Activated CD4-positive, CD25-positive, alpha-beta regulatory T cell treated with anti-CD3 and anti-CD28 coated beads, Interleukin-2, amount 50 U/mL, for 72 hours (primary cell): Measurements from ENCODE around the gene CNBP.
"Not testable (repeated sequence)": the region's sequence is repeated elsewhere in the genome, so short reads cannot be mapped to it uniquely, and the experiment has no call there.

Experiments used
- DNase-seq: peaks from one replicate; pipeline ENCODE4 v3.0.0; 2021

The CNBP gene

DNA sequence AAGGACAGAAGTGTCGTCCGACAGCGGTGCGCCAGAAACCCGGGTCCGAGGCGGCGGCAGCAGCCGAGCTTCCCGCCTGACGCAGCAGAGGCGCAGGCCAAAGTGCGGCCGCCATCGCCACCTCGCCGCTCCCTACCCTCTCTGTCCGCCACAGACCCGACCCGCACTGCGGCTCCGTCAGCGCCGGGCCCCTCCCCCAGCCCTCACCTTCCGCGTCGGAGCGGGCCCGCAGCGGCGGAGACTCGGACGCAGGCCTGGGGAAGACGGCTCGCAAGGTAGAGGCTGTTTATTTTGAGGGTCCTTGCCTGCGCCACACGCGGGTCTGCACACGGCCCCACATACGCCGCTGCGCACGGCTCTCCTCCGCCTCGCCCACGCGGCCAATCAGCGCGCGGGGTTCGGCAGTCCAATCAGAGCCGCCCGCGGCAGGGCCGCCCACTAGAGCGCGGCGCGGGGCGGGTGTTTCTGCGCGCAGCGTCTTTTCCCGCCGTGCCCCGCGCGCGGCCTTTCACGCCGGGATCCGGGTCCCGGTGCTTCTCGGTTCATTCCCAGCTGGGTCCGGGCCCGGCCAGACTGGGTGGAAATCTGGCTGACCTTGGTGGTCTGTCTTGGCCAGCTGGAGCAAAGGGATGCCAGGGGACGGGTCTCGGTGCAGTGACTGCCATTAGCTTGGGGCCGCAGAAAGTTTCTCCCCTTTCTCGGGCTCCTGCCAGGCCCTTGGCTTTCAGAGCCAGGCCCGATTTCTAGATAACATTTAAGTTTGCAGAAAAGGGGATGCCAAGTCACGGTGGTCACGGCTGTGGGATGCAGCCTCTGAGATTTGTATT, at the start of gene CNBP:
Gene CNBP, minus strand, starts transcription at position 328 of the 827 bp plus-strand sequence. CDS start 12,139 bp downstream, outside the sequence.
- DNase-seq, result peak; percentile 92

- DNase-seq, result no peak
These were observed 47.8 kb upstream of the CNBP start for GRCh38 chr3:129231331-129232119.

- no peak for DNase-seq
These were observed 46.8 kb upstream of the CNBP start for GRCh38 chr3:129230311-129231019.

DNA sequence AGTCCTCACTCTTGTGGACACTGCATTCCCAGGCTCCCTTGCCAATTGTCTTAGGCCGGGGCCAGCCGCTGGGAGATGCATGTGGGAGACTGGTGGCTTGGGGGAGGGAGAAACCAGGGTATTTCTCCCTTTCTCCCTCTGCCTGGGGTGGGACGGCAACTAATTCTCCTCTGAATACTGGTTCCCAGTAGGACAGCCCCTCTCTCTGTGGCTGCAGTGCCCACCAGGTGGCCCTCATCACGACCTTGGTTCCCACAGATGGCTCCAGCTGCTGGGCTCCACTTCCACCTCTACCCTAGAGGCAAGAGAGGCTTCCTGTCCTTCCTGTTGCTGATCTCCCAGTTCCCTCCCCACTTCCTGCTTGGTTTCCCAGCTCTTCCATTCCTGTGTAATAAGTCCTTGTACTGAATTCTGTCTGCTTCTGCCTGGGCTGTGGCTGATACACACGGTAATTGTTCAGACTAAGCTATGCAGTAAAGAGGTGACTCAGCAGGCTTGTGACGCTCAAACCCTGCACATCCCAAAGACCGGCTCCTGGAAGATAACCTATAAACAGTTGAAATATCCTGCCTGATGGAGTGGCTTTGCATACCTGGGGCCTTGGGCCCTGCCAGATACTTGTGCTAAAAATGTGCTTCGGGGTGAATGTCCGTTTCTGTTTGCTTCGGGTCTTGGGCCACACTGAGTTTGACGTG, 45.3 kb upstream of the CNBP start:
- DNase-seq, result no peak

DNA sequence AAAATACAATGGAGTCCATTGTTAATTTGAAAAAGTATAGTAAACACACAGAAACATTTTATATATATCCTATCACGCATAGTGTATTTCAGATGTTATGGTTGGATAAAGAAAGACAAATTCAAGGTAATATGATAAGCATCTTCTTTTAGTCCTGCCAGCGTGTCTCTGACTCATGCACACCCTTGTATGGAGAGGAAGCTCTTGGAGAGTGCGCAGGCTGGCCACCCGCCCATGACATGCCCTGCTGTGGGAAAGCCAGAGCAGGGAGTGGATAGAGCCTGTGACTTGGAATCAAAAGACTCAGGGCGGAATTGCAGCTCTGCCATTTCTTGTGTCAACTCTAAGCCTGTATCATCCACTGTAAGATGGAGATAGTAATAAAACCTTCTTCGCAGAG, 42.7 kb upstream of the CNBP start:
- no peak for DNase-seq

DNA sequence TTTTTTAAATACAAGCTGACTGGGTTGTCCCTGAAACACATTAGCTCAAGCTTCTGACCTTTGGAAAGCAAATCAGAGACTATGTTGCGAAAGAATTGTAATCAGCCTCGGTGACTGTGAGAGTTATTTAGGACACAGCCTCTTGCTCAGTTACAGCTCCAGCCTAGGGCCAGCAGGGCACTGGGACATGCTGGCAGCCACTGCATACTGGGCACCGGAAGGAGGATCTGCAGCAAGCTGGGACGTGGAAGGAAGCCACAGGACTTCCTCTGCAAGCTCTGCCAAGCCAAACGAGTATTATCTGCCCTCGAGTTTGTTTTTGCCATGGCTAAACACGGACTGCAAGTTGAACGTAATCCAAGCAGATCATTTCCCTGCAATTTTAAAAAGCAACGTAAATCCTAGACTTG, 41.3 kb upstream of the CNBP start:
- no peak for DNase-seq

GRCh38 chr3:129224387-129224786, 40.7 kb upstream of the CNBP start:
- DNase-seq, result not testable (repeated sequence)

GRCh38 chr3:129218742-129219141, 35.0 kb upstream of the CNBP start:
- DNase-seq, result no peak

- DNase-seq, result no peak
These were observed 29.5 kb upstream of the CNBP start for GRCh38 chr3:129213238-129213637.

DNA sequence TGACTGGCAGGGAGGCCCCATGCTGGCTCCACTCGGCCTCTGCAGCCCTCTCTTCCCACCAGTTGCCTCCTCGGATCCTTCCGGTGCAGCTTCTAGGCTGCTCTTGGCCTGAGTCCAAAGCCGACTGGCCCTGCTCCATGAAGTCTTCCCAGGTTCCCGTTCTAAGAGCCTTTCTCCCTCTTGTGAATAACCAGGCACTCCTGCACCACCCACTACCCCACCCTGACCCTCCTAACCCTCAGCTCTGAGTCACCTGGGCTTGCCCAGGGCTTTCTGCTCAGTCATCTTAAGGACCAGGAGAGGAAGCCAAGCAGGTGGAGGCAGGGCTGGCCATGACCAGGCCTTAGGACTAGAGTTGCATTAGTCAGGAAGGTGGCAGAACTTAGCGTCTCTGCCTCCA, 28.1 kb upstream of the CNBP start:
- DNase-seq, result no peak

DNA sequence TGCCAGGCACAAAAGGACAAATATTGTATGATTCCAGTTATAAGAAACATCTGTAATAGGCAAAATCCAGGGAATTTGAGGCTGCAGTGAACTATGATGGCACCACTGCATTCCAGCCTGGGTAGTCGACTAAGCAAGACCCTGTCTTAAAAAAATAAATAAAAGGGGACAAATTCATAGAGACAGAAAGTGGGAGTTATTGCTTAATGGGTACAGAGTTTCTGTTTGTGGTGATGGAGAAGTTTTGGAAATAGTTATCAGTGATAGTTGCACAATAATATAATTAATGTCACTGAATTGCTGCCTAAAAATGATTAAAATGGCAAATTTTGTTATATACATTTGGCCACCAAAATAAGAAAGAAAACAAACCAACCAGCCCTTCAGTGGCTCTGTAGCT, 27.6 kb upstream of the CNBP start:
- DNase-seq, result no peak

DNA sequence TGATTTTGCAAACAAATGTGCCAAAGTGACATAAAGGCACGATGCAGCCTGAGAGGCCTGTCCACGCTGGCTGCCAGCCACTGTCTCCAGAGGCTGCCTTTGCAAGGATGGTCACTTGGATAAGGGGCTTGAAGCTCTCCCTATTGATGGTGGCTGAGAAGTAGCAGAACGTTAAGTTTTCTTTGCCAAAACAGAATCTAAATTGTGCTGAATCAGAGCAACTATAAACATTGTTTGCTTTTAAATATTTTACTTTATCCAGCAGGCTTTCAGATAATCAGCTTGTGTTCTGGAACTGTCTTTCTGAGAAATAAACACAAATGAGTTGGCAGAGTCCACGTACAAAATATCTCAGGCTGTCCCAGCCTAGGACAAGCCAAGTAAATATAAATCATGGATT, 23.8 kb upstream of the CNBP start:
- no peak for DNase-seq

GRCh38 chr3:129205109-129205832, 21.6 kb upstream of the CNBP start:
- DNase-seq, result no peak

- DNase-seq, result no peak
These were observed 20.8 kb upstream of the CNBP start for GRCh38 chr3:129204473-129204872.

- DNase-seq, result no peak
These were observed 15.7 kb upstream of the CNBP start for GRCh38 chr3:129199366-129199765.

GRCh38 chr3:129197321-129197720, 13.6 kb upstream of the CNBP start:
- DNase-seq, result no peak

- no peak for DNase-seq
These were observed 12.9 kb upstream of the CNBP start for GRCh38 chr3:129196601-129197000.

DNA sequence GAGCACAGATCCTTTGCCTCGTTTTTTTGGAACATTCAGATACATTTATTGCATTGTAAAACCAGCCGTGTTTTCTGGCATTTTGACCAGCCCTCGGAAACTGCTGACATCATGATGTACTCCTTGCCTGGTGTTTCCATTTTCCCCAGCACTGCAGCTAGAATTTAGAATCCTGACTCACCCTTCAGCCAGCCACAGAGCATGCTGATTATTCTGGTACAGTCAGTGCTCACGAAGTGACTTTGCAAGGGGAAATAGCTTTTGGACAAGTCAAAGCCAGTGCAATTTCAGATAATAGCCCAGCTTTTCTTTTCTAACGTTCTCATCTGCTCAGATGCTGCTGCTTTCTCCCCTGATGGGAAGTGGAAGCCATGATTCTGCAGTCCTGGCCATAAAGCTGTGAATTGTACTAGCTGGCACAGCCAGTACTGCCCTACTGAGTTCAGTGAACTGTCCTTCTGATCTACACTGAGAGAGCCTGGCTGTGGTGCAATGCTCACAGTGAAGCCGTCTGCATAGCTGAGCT, 12.1 kb upstream of the CNBP start:
- no peak for DNase-seq

DNA sequence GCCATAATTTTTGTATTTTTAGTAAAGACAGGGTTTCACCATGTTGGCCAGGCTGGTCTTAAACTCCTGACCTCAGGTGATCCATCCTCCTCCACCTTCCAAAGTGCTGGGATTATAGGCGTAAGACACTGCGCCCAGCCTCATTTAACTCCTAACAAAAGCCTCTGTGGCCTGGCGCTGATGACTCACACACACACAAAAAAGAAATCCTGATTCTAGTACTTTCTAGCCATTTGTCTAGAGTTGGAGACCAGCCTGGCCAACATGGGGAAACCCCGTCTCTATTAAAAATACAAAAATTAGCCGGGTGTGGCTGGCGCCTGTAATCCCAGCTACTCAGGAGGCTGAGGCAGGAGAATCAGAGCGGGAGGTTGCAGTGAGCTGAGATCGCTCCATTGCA, 6.1 kb upstream of the CNBP start:
- not testable (repeated sequence) for DNase-seq

DNA sequence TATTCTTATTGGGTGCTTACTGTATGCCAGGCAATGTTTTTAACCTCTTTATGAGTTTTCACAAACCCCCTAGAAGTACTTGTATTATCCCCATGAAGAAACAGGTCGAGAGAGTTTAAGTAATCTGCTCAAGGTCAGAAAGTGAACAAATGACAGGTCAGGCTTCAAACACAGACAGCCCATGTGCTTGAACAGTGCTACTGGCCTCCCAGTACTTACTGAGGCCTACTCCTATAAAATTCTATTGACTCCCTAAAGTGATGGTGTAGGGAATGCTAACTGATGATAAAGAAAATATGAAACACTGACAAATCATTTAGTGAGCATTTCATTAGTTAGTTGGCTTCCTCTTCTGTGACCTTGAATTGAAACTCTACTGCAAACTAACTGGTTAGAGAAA, 4.2 kb upstream of the CNBP start:
- DNase-seq, result no peak

DNA sequence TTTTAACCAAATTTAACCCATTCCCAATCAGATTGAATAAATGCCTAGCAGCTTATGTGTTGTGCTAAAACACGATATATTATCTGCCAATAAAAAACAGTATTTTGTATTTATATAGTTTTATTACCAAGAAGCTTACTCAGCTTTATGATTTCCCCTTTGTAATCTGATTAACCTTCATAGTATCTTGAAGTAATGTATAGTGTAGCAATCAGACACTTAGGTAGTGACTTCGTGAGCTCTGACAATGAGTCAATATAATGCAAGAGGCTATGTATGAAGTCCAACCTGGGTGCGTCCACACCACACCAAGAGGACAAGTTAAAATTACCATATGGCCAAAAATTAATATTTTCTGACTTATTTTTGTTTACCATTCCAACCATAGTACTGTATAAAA, 2.1 kb upstream of the CNBP start:
- DNase-seq, result no peak
